CD4-positive, alpha-beta T cell treated with Interleukin-12 subunit alpha and Interleukin-12 subunit beta, for 1 hour (primary cell): ENCODE results near the gene FARP1.

Experiments
- DNase-seq: peaks from one replicate; pipeline ENCODE4 v3.0.0-alpha.2; 2020

FARP1 gene

GRCh38 chr13:98473135-98473787 is 330.4 kb downstream of the FARP1 start:
- DNase-seq = no peak

- no peak for DNase-seq
Observed at GRCh38 chr13:98473788-98474144, 330.9 kb downstream of the FARP1 start.

- no peak for DNase-seq
Observed at GRCh38 chr13:98474292-98474691, 331.4 kb downstream of the FARP1 start.

- no peak for DNase-seq
Observed at GRCh38 chr13:98474761-98475160, 331.9 kb downstream of the FARP1 start.

GRCh38 chr13:98475522-98475921 is 332.6 kb downstream of the FARP1 start:
- no peak for DNase-seq

GRCh38 chr13:98476106-98476505 is 333.2 kb downstream of the FARP1 start:
- no peak for DNase-seq

GRCh38 chr13:98476538-98476966 is 333.7 kb downstream of the FARP1 start:
- DNase-seq = peak; percentile 86

GRCh38 chr13:98478189-98479129 is 335.6 kb downstream of the FARP1 start:
- peak; percentile 36 for DNase-seq

- DNase-seq = no peak
Observed at GRCh38 chr13:98479496-98480003, 336.7 kb downstream of the FARP1 start.

- DNase-seq = no peak
Observed at GRCh38 chr13:98480915-98481877, 338.3 kb downstream of the FARP1 start.

- DNase-seq = no peak
Observed at GRCh38 chr13:98482476-98483444, 339.9 kb downstream of the FARP1 start.

- DNase-seq = no peak
Observed at GRCh38 chr13:98483601-98484288, 340.9 kb downstream of the FARP1 start.

GRCh38 chr13:98484289-98485219 is 341.7 kb downstream of the FARP1 start:
- DNase-seq = peak; percentile 69

GRCh38 chr13:98485561-98485960 is 342.7 kb downstream of the FARP1 start:
- DNase-seq = no peak

- no peak for DNase-seq
Observed at GRCh38 chr13:98486412-98486811, 343.5 kb downstream of the FARP1 start.

GRCh38 chr13:98487016-98487415 is 344.1 kb downstream of the FARP1 start:
- no peak for DNase-seq

- no peak for DNase-seq
Observed at GRCh38 chr13:98487522-98487921, 344.6 kb downstream of the FARP1 start.

- DNase-seq = no peak
Observed at GRCh38 chr13:98488736-98489135, 345.8 kb downstream of the FARP1 start.

- no peak for DNase-seq
Observed at GRCh38 chr13:98489446-98490194, 346.7 kb downstream of the FARP1 start.
